SU-DHL-6 (cell line): ENCODE measurements around the gene CISTR.

Source experiments
- H2AFZ ChIP-seq: fragments of 200-600 bp; sonication (generic); 2 replicates; pipeline ENCODE4 v1.6.1; 2014; ENCODE audit warnings: low read depth, mild to moderate bottlenecking, moderate library complexity, mixed read lengths, antibody characterized with exemption, low read length; ENCODE audit not compliant: severe bottlenecking
- H3F3A ChIP-seq: fragments of 200-600 bp; shearing (Covaris generic); 2 replicates; pipeline ENCODE4 v1.6.0; 2016; ENCODE audit warnings: antibody characterized with exemption, mild to moderate bottlenecking; ENCODE audit not compliant: insufficient read depth
- H3K27ac ChIP-seq: fragments of 200-600 bp; sonication (generic); 2 replicates; pipeline ENCODE4 v1.5.1; 2016; ENCODE audit warnings: low read depth, mild to moderate bottlenecking, low read length, moderate library complexity, mixed read lengths
- H3K27me3 ChIP-seq: fragments of 200-600 bp; sonication (generic), shearing (Covaris generic); 2 replicates; pipeline ENCODE4 v1.6.0; 2014; ENCODE audit warnings: mild to moderate bottlenecking, low read length
- H3K36me3 ChIP-seq: fragments of 200-600 bp; sonication (generic); 2 replicates; pipeline ENCODE4 v1.6.1; 2014; ENCODE audit warnings: mild to moderate bottlenecking, low read length, mixed read lengths
- H3K4me2 ChIP-seq: fragments of 300-600, 200-600 bp; shearing (Covaris generic), sonication (generic); 2 replicates; pipeline ENCODE4 v1.6.0; 2014; ENCODE audit warnings: low read length, low read depth, mild to moderate bottlenecking; ENCODE audit not compliant: poor library complexity, severe bottlenecking
- H3K4me3 ChIP-seq: fragments of 200-600 bp; sonication (generic); 2 replicates; pipeline ENCODE4 v1.5.1; 2014; ENCODE audit warnings: antibody characterized with exemption, low read length, mild to moderate bottlenecking, mixed read lengths; ENCODE audit not compliant: insufficient read depth, poor library complexity, severe bottlenecking
- H3K79me2 ChIP-seq: fragments of 200-600 bp; sonication (generic); 2 replicates; pipeline ENCODE4 v1.6.1; 2014; ENCODE audit warnings: mild to moderate bottlenecking, low read length, moderate library complexity; ENCODE audit not compliant: insufficient read depth
- H3K9ac ChIP-seq: fragments of 200-600 bp; sonication (generic); 2 replicates; pipeline ENCODE4 v1.7.0; 2014; ENCODE audit warnings: mild to moderate bottlenecking, low read length
- H3K9me2 ChIP-seq: fragments of 200-600 bp; sonication (generic); replicated peaks from 2 replicates; pipeline ENCODE4 v1.6.1; 2014; ENCODE audit warnings: low read length; ENCODE audit not compliant: insufficient read depth
- H3K9me3 ChIP-seq: fragments of 200-600 bp; sonication (generic); 2 replicates; pipeline ENCODE4 v1.6.1; 2014; ENCODE audit warnings: low read length, mixed read lengths; ENCODE audit not compliant: insufficient read depth
- H4K20me1 ChIP-seq: fragments of 200-600 bp; sonication (generic); 2 replicates; pipeline ENCODE4 v1.6.1; 2014; ENCODE audit warnings: low read depth, mild to moderate bottlenecking, antibody characterized with exemption, low read length, moderate library complexity, mixed read lengths
- CTCF ChIP-seq: fragments of 200-600 bp; sonication (generic); IDR thresholded peaks from one replicate; pipeline ENCODE4 v1.5.1; 2017; ENCODE audit warnings: antibody characterized with exemption, mild to moderate bottlenecking, low read length, moderate library complexity; ENCODE audit not compliant: insufficient read depth, poor library complexity, severe bottlenecking
- EZH2phosphoT487 ChIP-seq: fragments of 200-600 bp; sonication (generic), shearing (Covaris generic); conservative IDR thresholded peaks from 2 replicates; pipeline ENCODE4 v1.6.1; 2018; ENCODE audit warnings: mild to moderate bottlenecking, antibody characterized with exemption, low read length, moderate library complexity, mixed read lengths

CISTR gene

GRCh38 chr12:53749986-53750811, 1.6 kb downstream of the CISTR start:
- peaks cover 35% of the 10 kb centered on the region for H3F3A ChIP-seq
- no peaks in the 10 kb centered on the region for H3K36me3 ChIP-seq
- no peaks in the 10 kb centered on the region for H3K9me3 ChIP-seq
- no peaks in the 10 kb centered on the region for H3K9me2 ChIP-seq
- peak overlapping the region; percentile 69 for H2AFZ ChIP-seq
- H3K4me2 ChIP-seq, result peak overlapping the region; percentile 65
- TF ChIP-seq CTCF, result no peak
- TF ChIP-seq EZH2phosphoT487, result no peak
- no peaks in the 10 kb centered on the region for H3K27me3 ChIP-seq
- no peaks in the 10 kb centered on the region for H3K79me2 ChIP-seq
- H3K27ac ChIP-seq, result peak overlapping the region; percentile 87
- H3K4me3 ChIP-seq, result no peak overlapping the region
- H3K9ac ChIP-seq, result peak overlapping the region; percentile 52; the same call in 1 of the 2 replicates
- no peaks in the 10 kb centered on the region for H4K20me1 ChIP-seq

GRCh38 chr12:53748072-53748840, 3.5 kb downstream of the CISTR start:
- no peaks in the 10 kb centered on the region for H3K9me3 ChIP-seq
- no peaks in the 10 kb centered on the region for H3K36me3 ChIP-seq
- no peaks in the 10 kb centered on the region for H3K9me2 ChIP-seq
- H3F3A ChIP-seq, result peaks cover 18% of the 10 kb centered on the region
- H3K4me3 ChIP-seq, result no peak overlapping the region
- H3K27me3 ChIP-seq, result no peaks in the 10 kb centered on the region
- no peaks in the 10 kb centered on the region for H4K20me1 ChIP-seq
- no peak overlapping the region for H3K27ac ChIP-seq
- H3K79me2 ChIP-seq, result no peaks in the 10 kb centered on the region
- TF ChIP-seq EZH2phosphoT487 (no peak), CTCF (no peak)
- no peak overlapping the region for H2AFZ ChIP-seq
- H3K9ac ChIP-seq, result no peak overlapping the region
- no peak overlapping the region for H3K4me2 ChIP-seq

GRCh38 chr12:53747095-53747494, 4.7 kb downstream of the CISTR start:
- H4K20me1 ChIP-seq, result no peaks in the 10 kb centered on the region
- H3K27me3 ChIP-seq, result no peaks in the 10 kb centered on the region
- no peaks in the 10 kb centered on the region for H3K9me3 ChIP-seq
- H2AFZ ChIP-seq, result no peak overlapping the region
- H3K4me2 ChIP-seq, result no peak overlapping the region
- no peak overlapping the region for H3K4me3 ChIP-seq
- no peak overlapping the region for H3K9ac ChIP-seq
- H3F3A ChIP-seq, result peaks cover 11% of the 10 kb centered on the region
- H3K27ac ChIP-seq, result no peak overlapping the region
- TF ChIP-seq EZH2phosphoT487, result no peak
- TF ChIP-seq CTCF, result no peak
- no peaks in the 10 kb centered on the region for H3K9me2 ChIP-seq
- H3K36me3 ChIP-seq, result no peaks in the 10 kb centered on the region
- no peaks in the 10 kb centered on the region for H3K79me2 ChIP-seq
